Amygdala (tissue), 56 donors: ENCODE results near the gene IL9R.
"Not testable (repeated sequence)": the region's sequence is repeated elsewhere in the genome, so short reads cannot be mapped to it uniquely, and the experiment has no call there.

Experiments used
- DNase-seq, 56 donors: peaks; one replicate each; lab custom pipeline; 2025; lab: John Stamatoyannopoulos, UW

The IL9R gene

GRCh38 chrX:155997436-155997835 is at the start of gene IL9R:
IL9R (plus strand) TSS chrX:155997696; CDS start chrX:155997760, 64 bp downstream.
- DNase-seq, result no peak

GRCh38 chrX:155949098-155949497 is 48.4 kb upstream of the IL9R start:
- no peak for DNase-seq

GRCh38 chrX:155951237-155951789 is 46.2 kb upstream of the IL9R start:
- DNase-seq, result no peak

GRCh38 chrX:155953055-155953454 is 44.4 kb upstream of the IL9R start:
- no peak for DNase-seq

- no peak for DNase-seq
Measured at GRCh38 chrX:155954793-155955192, 42.7 kb upstream of the IL9R start.

- DNase-seq, result no peak
Measured at GRCh38 chrX:155956099-155956498, 41.4 kb upstream of the IL9R start.

- peak in 1 of 56 donors; percentile 35 for DNase-seq
Measured at GRCh38 chrX:155956649-155957048, 40.8 kb upstream of the IL9R start.

GRCh38 chrX:155957843-155958242 is 39.7 kb upstream of the IL9R start:
- DNase-seq, result no peak

GRCh38 chrX:155959018-155959587 is 38.4 kb upstream of the IL9R start:
- no peak for DNase-seq

- no peak for DNase-seq
Measured at GRCh38 chrX:155962906-155963305, 34.6 kb upstream of the IL9R start.

GRCh38 chrX:155966876-155967275 is 30.6 kb upstream of the IL9R start:
- peak in 3 of 56 donors; percentile 0 to 1 (median 0) for DNase-seq

- no peak for DNase-seq
Measured at GRCh38 chrX:155967653-155968325, 29.7 kb upstream of the IL9R start.

GRCh38 chrX:155968326-155968661 is 29.2 kb upstream of the IL9R start:
- no peak for DNase-seq

- no peak for DNase-seq
Measured at GRCh38 chrX:155968791-155969190, 28.7 kb upstream of the IL9R start.

- not testable (repeated sequence) for DNase-seq
Measured at GRCh38 chrX:155971658-155972057, 25.8 kb upstream of the IL9R start.

- DNase-seq, result not testable (repeated sequence)
Measured at GRCh38 chrX:155972241-155972640, 25.3 kb upstream of the IL9R start.

GRCh38 chrX:155983326-155983725 is 14.2 kb upstream of the IL9R start:
- no peak for DNase-seq

- no peak for DNase-seq
Measured at GRCh38 chrX:155985208-155985607, 12.3 kb upstream of the IL9R start.

GRCh38 chrX:155986995-155987394 is 10.5 kb upstream of the IL9R start:
- DNase-seq, result not testable (repeated sequence)

- no peak for DNase-seq
Measured at GRCh38 chrX:155988859-155989258, 8.6 kb upstream of the IL9R start.

GRCh38 chrX:155993421-155993820 is 4.1 kb upstream of the IL9R start:
- DNase-seq, result no peak

GRCh38 chrX:155995321-155995875 is 2.1 kb upstream of the IL9R start:
- no peak for DNase-seq
